Activated T-cell treated with anti-CD3 and anti-CD28 coated beads, Interleukin-2, amount 50 U/mL, for 72 hours (primary cell): Measurements from ENCODE around the gene USP15. TPM values are rescaled to one million over a fixed set of nuclear protein-coding genes. Genes with fewer than 3 reads are reported as not detected.
A peak's percentile ranks its signal among the peaks of the same experiment; 100 is the strongest.

ENCODE experiments used
- ATAC-seq, 2 donors: fragments of 150-1000 bp; cut with Tn5 transposase; replicated peaks in 1 of 2; 2 replicates each; pipeline ENCODE4 v1.10.0; 2021; ENCODE audit warnings: moderate library complexity in 2 of 2, mild to moderate bottlenecking in 1 of 2
- DNase-seq, 2 donors: peaks; one replicate each; pipeline ENCODE4 v3.0.0; 2021 to 2022; ENCODE audit warnings: mixed read lengths in 1 of 2
- H3K27ac Mint-ChIP-seq: one replicate; pipeline ENCODE4 v1.8.0; 2022; ENCODE audit warnings: mild to moderate bottlenecking, moderate library complexity, mixed read lengths
- H3K27me3 Mint-ChIP-seq: one replicate; pipeline ENCODE4 v1.8.0; 2022; ENCODE audit warnings: low read depth, mixed read lengths
- H3K36me3 Mint-ChIP-seq, 2 donors: one replicate each; pipeline ENCODE4 v1.8.0; 2022; ENCODE audit warnings: mixed read lengths in 2 of 2, mild to moderate bottlenecking in 1 of 2; ENCODE audit not compliant: insufficient read depth in 2 of 2
- H3K4me1 Mint-ChIP-seq: one replicate; pipeline ENCODE4 v1.8.0; 2022; ENCODE audit warnings: low read depth, mixed read lengths
- H3K4me3 Mint-ChIP-seq, 2 donors: one replicate each; pipeline ENCODE4 v1.8.0; 2022; ENCODE audit warnings: mild to moderate bottlenecking in 2 of 2, mixed read lengths in 2 of 2, moderate library complexity in 2 of 2
- H3K9me3 Mint-ChIP-seq, 2 donors: one replicate each; pipeline ENCODE4 v1.8.0; 2022; ENCODE audit warnings: mixed read lengths in 2 of 2
- total RNA-seq, 2 donors: library from RNA; stranded (reverse); gene quantifications; one replicate each; pipeline ENCODE4 v1.2.3, GENCODE V29; 2022

The USP15 gene
- total RNA-seq, 2 donors from 2014 or later, result 94.0 to 97.7 TPM

DNA sequence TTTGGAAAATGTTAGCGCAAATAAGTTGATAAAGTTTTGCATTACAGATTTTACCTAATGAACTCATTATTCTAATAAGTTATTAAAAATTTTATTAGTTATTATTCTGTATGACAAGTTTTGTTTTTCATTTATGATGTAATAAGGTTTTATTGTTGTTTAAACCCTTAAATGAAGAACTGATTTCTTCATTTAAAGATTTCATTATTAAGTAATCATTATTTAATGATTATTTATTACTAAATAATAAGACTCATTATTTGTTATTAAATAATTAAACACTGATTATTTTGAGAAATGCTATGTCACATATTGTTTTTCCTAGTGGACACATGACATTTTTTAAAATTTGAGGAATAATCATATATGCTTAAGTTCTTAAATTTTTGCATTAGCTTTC lies 34.2 kb downstream of the USP15 start:
- no peak for ATAC-seq
- no peak for DNase-seq
- H3K36me3 Mint-ChIP-seq, result peaks cover 30 to 45% of the 10 kb centered on the region in 2 donors
- H3K4me3 Mint-ChIP-seq, result no peak overlapping the region
- H3K27ac Mint-ChIP-seq, result no peak overlapping the region
- peaks cover 1% of the 10 kb centered on the region in 2 donors for H3K9me3 Mint-ChIP-seq
- H3K27me3 Mint-ChIP-seq, result no peaks in the 10 kb centered on the region
- peaks cover 70% of the 10 kb centered on the region for H3K4me1 Mint-ChIP-seq

DNA sequence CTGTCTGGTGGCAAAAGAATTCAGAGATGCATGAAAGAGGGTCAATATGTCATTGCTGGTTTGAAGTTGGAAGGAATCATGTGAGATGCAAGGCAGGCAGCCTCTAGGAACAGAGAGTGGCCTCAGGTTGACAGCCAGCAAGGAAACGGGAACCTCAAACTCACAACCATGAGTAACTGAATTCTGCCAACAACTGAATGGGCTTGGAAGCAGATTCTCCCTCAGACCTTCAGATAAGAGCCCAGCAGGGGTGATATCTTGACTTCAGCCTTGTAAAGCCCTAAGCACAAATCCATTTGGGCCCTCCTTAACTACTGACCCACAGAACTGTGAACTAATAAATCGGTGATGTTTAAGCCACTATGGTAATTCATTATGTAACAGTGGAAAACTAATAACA lies 35.8 kb downstream of the USP15 start:
- no peak overlapping the region for H3K4me3 Mint-ChIP-seq
- ATAC-seq (no peak), DNase-seq (no peak)
- peaks cover 0 to 1% of the 10 kb centered on the region in 2 donors for H3K9me3 Mint-ChIP-seq
- H3K4me1 Mint-ChIP-seq, result peaks cover 69% of the 10 kb centered on the region
- no peak overlapping the region for H3K27ac Mint-ChIP-seq
- no peaks in the 10 kb centered on the region for H3K27me3 Mint-ChIP-seq
- peaks cover 22 to 49% of the 10 kb centered on the region in 2 donors for H3K36me3 Mint-ChIP-seq

DNA sequence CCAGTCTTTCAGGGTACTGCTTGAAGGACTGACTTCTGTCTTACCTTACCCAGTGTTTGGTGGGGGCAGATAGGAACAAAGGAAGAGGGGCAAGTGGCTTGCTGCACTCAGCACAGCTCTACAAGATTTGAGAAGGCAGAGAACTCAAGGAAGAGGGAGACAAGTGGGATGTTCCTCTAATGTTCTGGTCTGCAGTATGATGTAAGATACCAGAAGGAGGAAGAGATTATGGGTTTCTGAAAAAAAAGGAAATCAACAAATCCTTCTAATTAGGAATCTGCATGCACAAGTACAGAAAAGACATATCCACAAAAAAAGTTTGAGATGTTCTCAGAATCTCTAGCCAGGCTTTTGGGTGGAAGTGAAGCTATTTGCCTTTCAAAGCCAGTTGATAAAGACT lies 37.1 kb downstream of the USP15 start:
- Mint-ChIP-seq H3K4me1 (peaks cover 67% of the 10 kb centered on the region), H3K36me3 (peaks cover 20 to 56% of the 10 kb centered on the region in 2 donors), H3K4me3 (no peak overlapping the region), H3K9me3 (peaks cover 0 to 1% of the 10 kb centered on the region in 2 donors), H3K27me3 (no peaks in the 10 kb centered on the region), H3K27ac (peak overlapping the region; percentile 48)
- ATAC-seq, result no peak
- DNase-seq, result no peak

DNA sequence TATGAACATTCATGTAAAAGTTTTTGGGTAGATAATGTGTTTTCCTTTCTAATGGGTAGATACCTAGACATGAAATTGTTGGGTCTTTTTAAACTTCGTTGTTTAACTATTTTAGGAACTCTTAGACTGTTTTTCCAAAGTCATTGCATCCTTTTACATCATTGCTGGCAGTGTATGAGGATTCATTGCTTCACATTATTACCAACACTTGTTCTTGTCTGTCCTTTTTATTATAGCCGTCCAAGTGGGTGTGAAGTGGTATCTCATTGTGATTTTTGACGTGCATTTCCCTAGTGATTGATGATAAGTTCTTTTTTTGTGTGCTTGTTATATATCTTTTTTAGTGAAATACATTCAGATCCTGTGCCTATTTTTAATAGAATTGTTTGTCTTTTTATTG lies 39.4 kb downstream of the USP15 start:
- H3K4me3 Mint-ChIP-seq, result no peak overlapping the region
- no peak for ATAC-seq
- no peak for DNase-seq
- peaks cover 24 to 69% of the 10 kb centered on the region in 2 donors for H3K36me3 Mint-ChIP-seq
- H3K27ac Mint-ChIP-seq, result no peak overlapping the region
- H3K27me3 Mint-ChIP-seq, result no peaks in the 10 kb centered on the region
- peaks cover 62% of the 10 kb centered on the region for H3K4me1 Mint-ChIP-seq
- peaks cover 2 to 3% of the 10 kb centered on the region in 2 donors for H3K9me3 Mint-ChIP-seq

DNA sequence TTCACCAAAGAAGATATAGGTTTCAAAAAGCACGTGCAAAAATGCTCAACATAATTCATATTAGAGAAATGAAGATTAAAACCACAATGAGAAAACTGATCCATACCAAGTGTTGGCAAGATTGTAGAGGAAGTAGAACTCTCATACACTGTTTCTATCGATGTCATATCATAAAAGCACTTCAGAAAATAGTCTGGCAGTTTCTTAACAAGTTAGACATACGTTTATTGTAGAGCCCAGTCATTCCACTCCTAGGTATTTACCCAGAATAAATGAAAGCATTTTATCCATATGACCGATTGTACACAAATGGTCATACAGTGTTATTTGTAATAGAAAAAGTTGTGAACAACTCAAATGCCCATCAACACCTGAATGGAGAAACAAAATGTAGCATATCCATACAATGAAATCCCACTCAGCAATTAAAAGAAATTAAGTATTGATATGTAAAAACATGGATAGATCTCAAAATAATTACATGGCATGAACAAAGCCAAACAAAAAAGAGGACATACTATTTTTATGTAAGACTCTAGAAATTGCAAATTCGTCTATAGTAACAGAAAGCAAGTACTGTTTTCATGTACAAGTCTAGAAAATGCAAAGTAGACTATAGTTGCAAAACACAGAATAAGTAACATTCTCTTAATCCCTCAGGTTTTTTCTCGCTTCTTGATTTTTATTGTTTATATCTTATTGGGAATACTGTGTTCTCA lies 41.0 kb downstream of the USP15 start:
- Mint-ChIP-seq H3K4me3 (peak overlapping the region in 1 of 2 donors; percentile 18), H3K27ac (peak overlapping the region; percentile 82)
- peak in 1 of 2 donors; percentile 36 for ATAC-seq

DNA sequence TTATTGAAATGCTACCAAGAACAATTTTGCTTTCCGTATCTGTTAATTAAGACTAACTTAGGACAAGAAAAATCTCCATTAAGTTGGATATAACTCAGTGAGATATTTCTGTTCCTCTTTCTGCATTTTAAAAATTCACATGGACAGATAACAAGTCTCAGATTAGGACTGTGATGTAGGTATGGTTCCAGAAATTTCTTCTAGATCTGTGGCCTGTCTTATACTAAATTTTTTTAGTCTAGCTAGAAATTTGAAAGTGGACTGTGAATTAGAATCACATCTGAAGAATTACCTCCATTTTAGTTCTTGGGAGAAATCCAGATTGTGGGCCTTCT lies 41.6 kb downstream of the USP15 start:
- ATAC-seq (no peak), DNase-seq (no peak)
- H3K27me3 Mint-ChIP-seq, result no peaks in the 10 kb centered on the region
- H3K36me3 Mint-ChIP-seq, result peaks cover 19 to 66% of the 10 kb centered on the region in 2 donors
- H3K4me1 Mint-ChIP-seq, result peaks cover 52% of the 10 kb centered on the region
- peak overlapping the region; percentile 82 for H3K27ac Mint-ChIP-seq
- no peak overlapping the region for H3K4me3 Mint-ChIP-seq
- peaks cover 2 to 4% of the 10 kb centered on the region in 2 donors for H3K9me3 Mint-ChIP-seq

More for the DNA sequence above, 41.0 kb downstream of the USP15 start:
- Mint-ChIP-seq H3K27me3 (no peaks in the 10 kb centered on the region), H3K9me3 (peaks cover 2 to 4% of the 10 kb centered on the region in 2 donors), H3K36me3 (peaks cover 19 to 67% of the 10 kb centered on the region in 2 donors), H3K4me1 (peaks cover 52% of the 10 kb centered on the region)
- no peak for DNase-seq

DNA sequence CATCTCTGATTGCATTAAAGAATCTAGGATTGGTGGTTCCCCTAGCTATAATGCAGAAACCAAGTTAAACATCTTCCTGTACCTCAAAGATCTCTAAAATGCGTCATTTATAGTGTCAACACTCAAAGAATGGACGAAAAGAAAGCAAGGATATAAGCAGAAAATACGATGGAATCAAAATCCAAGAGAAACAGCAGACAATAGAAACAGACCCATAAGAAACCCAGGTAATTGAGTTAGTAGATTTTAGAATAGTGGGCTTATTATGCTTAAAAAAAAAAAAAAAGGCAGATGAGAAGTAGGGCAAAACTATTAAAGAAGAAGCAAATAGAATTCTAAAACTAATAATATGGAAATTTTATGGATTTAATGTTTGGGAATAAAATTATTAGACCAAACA lies 44.4 kb downstream of the USP15 start:
- Mint-ChIP-seq H3K4me1 (peaks cover 62% of the 10 kb centered on the region), H3K27ac (peak overlapping the region; percentile 64), H3K9me3 (peaks cover 2 to 4% of the 10 kb centered on the region in 2 donors), H3K36me3 (peaks cover 12 to 54% of the 10 kb centered on the region in 2 donors), H3K4me3 (no peak overlapping the region), H3K27me3 (no peaks in the 10 kb centered on the region)
- no peak for ATAC-seq
- DNase-seq, result no peak

DNA sequence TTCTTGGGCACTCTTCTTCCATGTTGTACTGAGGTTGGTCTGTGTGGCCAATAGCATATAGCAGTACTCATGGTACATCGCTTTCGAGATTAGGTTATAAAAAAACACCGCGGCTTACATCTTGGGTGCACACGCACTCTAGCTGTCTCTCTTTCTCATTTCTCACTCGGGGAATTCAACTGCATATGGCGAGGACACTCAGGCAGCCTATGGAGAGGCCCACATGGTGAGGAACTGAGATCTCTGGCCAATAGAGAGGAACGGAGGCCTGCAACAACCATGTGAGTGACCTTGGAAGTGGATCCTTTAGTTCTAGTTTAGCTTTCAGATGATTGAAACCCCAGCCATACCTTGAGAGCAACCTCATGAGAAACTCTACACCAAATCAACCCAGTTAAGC lies 45.6 kb downstream of the USP15 start:
- Mint-ChIP-seq H3K27ac (no peak overlapping the region), H3K27me3 (no peaks in the 10 kb centered on the region), H3K36me3 (peaks cover 12 to 50% of the 10 kb centered on the region in 2 donors), H3K4me3 (no peak overlapping the region), H3K9me3 (peaks cover 2 to 4% of the 10 kb centered on the region in 2 donors), H3K4me1 (peaks cover 50% of the 10 kb centered on the region)
- DNase-seq, result no peak
- ATAC-seq, result no peak

DNA sequence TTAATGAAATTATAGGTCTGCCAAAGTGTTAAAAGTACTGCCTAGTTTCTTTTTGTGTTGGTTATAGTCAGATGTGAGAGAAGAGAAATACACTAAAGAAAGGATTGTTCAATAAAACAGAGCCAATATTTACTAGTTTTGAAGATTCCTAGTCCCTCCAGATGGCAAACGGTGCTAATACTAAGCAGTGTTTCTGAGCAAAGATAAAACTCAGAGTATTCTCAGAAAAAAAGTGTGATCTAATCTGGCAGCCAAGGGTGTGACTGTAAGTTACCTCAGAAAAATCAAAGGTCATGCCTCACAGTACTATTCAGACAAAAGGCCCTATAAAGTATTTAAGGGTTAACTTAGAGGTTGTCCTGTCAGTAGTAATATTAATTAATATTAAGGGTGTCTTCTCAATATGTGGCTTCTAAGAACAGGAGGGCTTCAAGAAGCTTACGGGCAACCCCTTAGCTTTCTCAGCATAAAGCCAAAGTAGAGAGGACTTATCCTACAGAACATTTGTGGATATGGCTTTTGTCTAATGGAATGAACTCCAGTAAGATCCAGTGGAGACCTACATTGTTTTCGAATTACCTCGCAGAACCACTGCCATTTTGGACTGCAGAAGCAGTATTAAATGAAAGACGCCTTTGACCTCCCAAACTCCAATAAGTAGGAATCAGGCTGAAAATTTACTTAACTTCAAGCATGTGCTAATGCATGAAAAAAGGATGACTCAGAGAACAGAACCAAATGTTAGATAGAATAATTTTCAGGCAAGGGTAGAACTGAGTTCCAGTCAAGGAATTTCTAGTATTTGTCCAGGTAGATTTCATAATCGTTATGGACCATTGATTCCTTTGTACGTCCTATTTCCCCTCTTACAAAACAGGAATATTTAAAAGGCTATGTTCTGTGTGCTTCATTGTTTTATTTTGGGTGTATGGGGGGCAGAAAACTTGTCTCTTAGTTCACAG lies 46.6 kb downstream of the USP15 start:
- no peak overlapping the region for H3K4me3 Mint-ChIP-seq
- no peaks in the 10 kb centered on the region for H3K27me3 Mint-ChIP-seq
- peak overlapping the region; percentile 40 for H3K27ac Mint-ChIP-seq
- DNase-seq (no peak), ATAC-seq (peak in 1 of 2 donors; percentile 44)
- H3K4me1 Mint-ChIP-seq, result peaks cover 48% of the 10 kb centered on the region
- H3K9me3 Mint-ChIP-seq, result peaks cover 2 to 4% of the 10 kb centered on the region in 2 donors
- peaks cover 12 to 46% of the 10 kb centered on the region in 2 donors for H3K36me3 Mint-ChIP-seq

DNA sequence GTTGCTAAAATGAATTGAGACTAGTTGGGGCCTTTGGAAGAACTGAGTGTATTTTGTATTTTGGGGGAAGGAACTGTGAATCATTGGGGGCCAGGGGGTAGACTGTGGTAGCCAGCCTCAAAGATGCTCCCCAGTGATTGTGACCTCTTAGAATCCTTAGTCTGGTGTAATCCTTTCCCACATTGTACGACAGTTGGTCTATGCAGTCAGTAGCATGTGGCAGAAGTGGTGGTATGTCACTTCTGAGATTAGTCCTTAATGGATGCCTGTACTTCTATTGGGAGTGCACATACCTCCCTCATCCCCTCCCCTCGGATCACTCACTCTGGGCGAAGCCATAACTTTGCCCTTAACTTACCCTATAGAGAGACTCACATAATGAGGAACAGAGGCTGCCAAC lies 48.0 kb downstream of the USP15 start:
- no peak overlapping the region for H3K4me3 Mint-ChIP-seq
- H3K27me3 Mint-ChIP-seq, result no peaks in the 10 kb centered on the region
- ATAC-seq (peak; percentile 39 to 71), DNase-seq (no peak)
- H3K9me3 Mint-ChIP-seq, result peaks cover 2 to 4% of the 10 kb centered on the region in 2 donors
- H3K36me3 Mint-ChIP-seq, result peaks cover 11 to 37% of the 10 kb centered on the region in 2 donors
- H3K4me1 Mint-ChIP-seq, result peaks cover 47% of the 10 kb centered on the region
- H3K27ac Mint-ChIP-seq, result peak overlapping the region; percentile 61

DNA sequence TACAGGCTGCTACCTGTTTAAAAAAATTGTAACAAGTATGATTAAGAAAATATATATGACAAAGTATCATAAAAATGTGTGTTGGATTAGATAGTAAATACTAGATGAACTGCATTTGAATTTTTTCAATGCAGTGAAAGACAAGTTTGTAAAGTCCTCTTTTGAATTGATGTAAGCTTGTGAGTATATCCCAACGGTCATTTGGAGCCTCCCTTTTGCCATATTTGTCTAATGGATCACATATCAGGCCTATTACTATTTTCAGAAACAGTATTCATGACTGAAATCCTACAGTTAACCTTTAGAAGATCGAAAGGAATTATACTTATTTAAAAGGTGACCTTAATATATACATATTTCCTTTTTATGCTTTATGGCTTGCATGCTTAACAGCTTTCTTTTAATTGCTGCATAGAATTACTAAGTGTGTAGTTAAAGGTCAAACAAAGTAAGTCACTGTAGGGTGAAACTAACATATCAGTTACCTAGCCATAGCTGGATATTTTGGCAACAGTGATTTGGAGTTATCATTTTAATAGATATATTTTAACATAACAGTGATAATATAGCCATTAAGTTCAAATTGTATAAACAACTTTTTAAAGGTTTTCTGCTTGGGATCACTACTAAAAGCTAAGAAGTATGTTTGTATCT lies 53.6 kb downstream of the USP15 start:
- Mint-ChIP-seq H3K36me3 (peaks cover 10 to 20% of the 10 kb centered on the region in 2 donors), H3K9me3 (peaks cover 3 to 6% of the 10 kb centered on the region in 2 donors), H3K4me3 (no peak overlapping the region), H3K27ac (no peak overlapping the region), H3K27me3 (no peaks in the 10 kb centered on the region), H3K4me1 (peaks cover 23% of the 10 kb centered on the region)
- no peak for DNase-seq
- ATAC-seq, result no peak

DNA sequence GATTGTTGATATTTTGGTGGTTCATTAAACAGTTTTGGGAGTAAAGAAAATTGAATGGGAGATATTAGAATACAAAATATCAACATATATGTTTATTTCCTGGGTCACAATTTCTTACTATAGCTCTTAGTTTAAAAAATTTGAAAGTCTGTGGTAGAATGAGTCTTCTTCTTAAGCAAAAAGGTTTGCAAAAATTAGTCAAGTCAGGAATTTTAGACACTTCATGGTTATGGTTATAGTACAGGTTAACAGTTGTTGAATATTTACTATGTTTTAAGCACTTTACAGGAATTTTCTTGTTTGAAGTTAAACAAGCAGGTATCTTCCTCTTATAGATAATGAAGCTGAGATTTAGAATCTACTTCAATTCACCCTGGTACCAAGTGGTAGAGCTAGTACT lies 56.8 kb downstream of the USP15 start:
- H3K4me3 Mint-ChIP-seq, result no peak overlapping the region
- DNase-seq, result no peak
- ATAC-seq, result no peak
- no peaks in the 10 kb centered on the region for H3K27me3 Mint-ChIP-seq
- H3K4me1 Mint-ChIP-seq, result peaks cover 11% of the 10 kb centered on the region
- H3K9me3 Mint-ChIP-seq, result peaks cover 5 to 6% of the 10 kb centered on the region in 2 donors
- H3K27ac Mint-ChIP-seq, result peak overlapping the region; percentile 60
- peaks cover 16 to 23% of the 10 kb centered on the region in 2 donors for H3K36me3 Mint-ChIP-seq

DNA sequence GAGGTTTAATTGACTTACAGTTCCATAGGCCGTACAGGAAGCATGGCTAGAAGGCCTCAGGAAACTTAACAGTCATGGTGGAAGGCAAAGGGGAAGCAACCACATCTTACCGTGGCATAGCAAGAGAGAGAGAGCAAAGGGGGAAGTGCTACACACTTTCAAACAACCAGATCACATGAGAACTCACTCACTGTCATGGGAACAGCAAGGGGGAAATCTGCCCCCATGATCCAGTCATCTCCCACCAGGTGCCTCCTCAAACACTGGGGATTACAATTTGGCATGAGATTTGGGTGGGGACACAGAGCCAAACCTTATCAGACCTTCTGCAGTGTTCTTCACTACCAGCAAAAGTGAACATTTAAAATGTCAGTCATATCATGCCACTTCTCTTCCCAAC lies 58.9 kb downstream of the USP15 start:
- no peak for DNase-seq
- peak overlapping the region; percentile 76 for H3K27ac Mint-ChIP-seq
- H3K9me3 Mint-ChIP-seq, result peaks cover 5 to 6% of the 10 kb centered on the region in 2 donors
- peaks cover 22 to 33% of the 10 kb centered on the region in 2 donors for H3K36me3 Mint-ChIP-seq
- peaks cover 11% of the 10 kb centered on the region for H3K4me1 Mint-ChIP-seq
- no peak for ATAC-seq
- H3K4me3 Mint-ChIP-seq, result no peak overlapping the region
- no peaks in the 10 kb centered on the region for H3K27me3 Mint-ChIP-seq
